GM23248 (cell line): ENCODE measurements around the gene TPMT. TPM values are rescaled to one million over a fixed set of nuclear protein-coding genes. Genes with fewer than 3 reads are reported as not detected.
A peak's percentile ranks its signal among the peaks of the same experiment; 100 is the strongest.
"Not testable (repeated sequence)": the region's sequence is repeated elsewhere in the genome, so short reads cannot be mapped to it uniquely, and the experiment has no call there.

ENCODE experiments used
- DNase-seq: peaks from one replicate; pipeline ENCODE4 v3.0.0-alpha.2; 2015
- H2AFZ ChIP-seq: fragments of 200-600 bp; sonication (generic); 2 replicates; pipeline ENCODE4 v1.6.1; 2016; ENCODE audit warnings: antibody characterized with exemption
- H3F3A ChIP-seq: fragments of 200-600 bp; sonication (generic); 2 replicates; pipeline ENCODE4 v1.6.1; 2016; ENCODE audit warnings: mild to moderate bottlenecking, antibody characterized with exemption, mixed run types; ENCODE audit not compliant: insufficient read depth
- H3K27ac ChIP-seq: fragments of 200-600 bp; sonication (generic); 2 replicates; pipeline ENCODE4 v1.5.1; 2016; ENCODE audit warnings: mild to moderate bottlenecking
- H3K27me3 ChIP-seq: fragments of 200-600 bp; sonication (generic); replicated peaks from 2 replicates; pipeline ENCODE4 v1.6.1; 2016; ENCODE audit warnings: mild to moderate bottlenecking; ENCODE audit not compliant: insufficient read depth
- H3K36me3 ChIP-seq: fragments of 200-600 bp; sonication (generic); 2 replicates; pipeline ENCODE4 v1.6.1; 2016; ENCODE audit warnings: low read depth, mild to moderate bottlenecking
- H3K4me1 ChIP-seq: fragments of 200-600 bp; sonication (generic); 2 replicates; pipeline ENCODE4 v1.6.1; 2016; ENCODE audit warnings: mild to moderate bottlenecking; ENCODE audit not compliant: insufficient read depth
- H3K4me2 ChIP-seq: fragments of 200-600 bp; sonication (generic); one replicate; pipeline ENCODE4 v1.6.1; 2016; ENCODE audit warnings: mild to moderate bottlenecking; ENCODE audit not compliant: unreplicated experiment
- H3K4me3 ChIP-seq: fragments of 200-600 bp; sonication (generic); 2 replicates; pipeline ENCODE4 v1.5.1; 2016; ENCODE audit warnings: mild to moderate bottlenecking
- H3K79me2 ChIP-seq: fragments of 200-600 bp; sonication (generic); 2 replicates; pipeline ENCODE4 v1.6.1; 2016; ENCODE audit warnings: mild to moderate bottlenecking; ENCODE audit not compliant: insufficient read depth
- H3K9ac ChIP-seq: fragments of 200-600 bp; sonication (generic); 2 replicates; pipeline ENCODE4 v1.6.1; 2016; ENCODE audit warnings: mild to moderate bottlenecking
- H3K9me2 ChIP-seq: fragments of 200-600 bp; sonication (generic); 2 replicates; pipeline ENCODE4 v1.6.1; 2016; ENCODE audit warnings: mixed run types, mild to moderate bottlenecking, moderate library complexity; ENCODE audit not compliant: insufficient read depth
- H3K9me3 ChIP-seq: fragments of 200-600 bp; sonication (generic); one replicate; pipeline ENCODE4 v1.6.1; 2017; ENCODE audit warnings: low read depth
- H4K20me1 ChIP-seq: fragments of 200-600 bp; sonication (generic); 2 replicates; pipeline ENCODE4 v1.6.0; 2016; ENCODE audit not compliant: insufficient read depth
- EZH2 ChIP-seq: fragments of 200-600 bp; sonication (generic); IDR thresholded peaks from 2 replicates; pipeline ENCODE4 v1.6.1; 2018; ENCODE audit warnings: antibody characterized with exemption, mild to moderate bottlenecking; ENCODE audit not compliant: insufficient read depth, poor library complexity, severe bottlenecking
- EZH2phosphoT487 ChIP-seq: fragments of 200-600 bp; sonication (generic); IDR thresholded peaks from 2 replicates; pipeline ENCODE4 v1.6.1; 2018; ENCODE audit warnings: antibody characterized with exemption, moderate library complexity, mild to moderate bottlenecking, low read depth; ENCODE audit not compliant: insufficient read depth
- WGBS, 2 experiments: methylation state at CpG; one replicate each; pipeline ENCODE4 v1.1.6; 2015 to 2017; ENCODE audit warnings: low lambda C conversion rate in 2 of 2, low coverage in 1 of 2; ENCODE audit errors: missing lambda C conversion rate in 2 of 2; 5-methylcytosine and 5-hydroxymethylcytosine counted together
- in situ Hi-C: fragments of 300-500 bp; cut with MboI; formaldehyde crosslinking; loops from 2 replicates; pipeline ENCODE4 v1.15.0; 2020
- polyA plus RNA-seq: library from polyadenylated mRNA; unstranded; fragments of >200 nt; fragmentation: Nextera tagmentation; extraction: Ambion mirVana; gene quantifications from 2 replicates; pipeline ENCODE4 v1.2.1, GENCODE V29; 2016
- total RNA-seq: library from RNA; depleted of rRNA; stranded (reverse); fragments of >200 nt; shearing (Covaris generic); gene quantifications from 2 replicates; pipeline ENCODE4 v1.2.3, GENCODE V29; 2014

TPMT gene
- total and polyA plus RNA-seq, 2 experiments from 2014 or later, result 22.6 TPM

GRCh38 chr6:18155150-18155863 lies 430 bp upstream of the TPMT start, which contains the start of gene KDM1B:
Gene KDM1B (plus strand): TSS chr6:18155422. CDS start chr6:18159896, 4,474 bp downstream.
- in situ Hi-C loops, result no loop called here
- Histone ChIP-seq H3K9me2 (no peaks in the 10 kb centered on the region), H3K4me1 (peaks cover 18% of the 10 kb centered on the region), H3F3A (peaks cover 13% of the 10 kb centered on the region; the same call in 1 of the 2 replicates), H3K4me2 (peak within 1 kb of the TSS; percentile 86), H3K27me3 (no peaks in the 10 kb centered on the region), H3K4me3 (peak within 1 kb of the TSS; percentile 99), H2AFZ (peak within 1 kb of the TSS; percentile 98), H3K36me3 (peaks cover 7% of the 10 kb centered on the region; the same call in 1 of the 2 replicates), H3K79me2 (peaks cover 25% of the 10 kb centered on the region), H4K20me1 (no peaks in the 10 kb centered on the region), H3K27ac (peak within 1 kb of the TSS; percentile 69), H3K9me3 (no peaks in the 10 kb centered on the region), H3K9ac (peak within 1 kb of the TSS; percentile 94)
- TF ChIP-seq EZH2phosphoT487, result no peak
- no peak for TF ChIP-seq EZH2
- WGBS, 2 experiments, result 1% methylated on average over 58 to 75 of the region's 87 CpGs
- peak; percentile 99 for DNase-seq

DNA sequence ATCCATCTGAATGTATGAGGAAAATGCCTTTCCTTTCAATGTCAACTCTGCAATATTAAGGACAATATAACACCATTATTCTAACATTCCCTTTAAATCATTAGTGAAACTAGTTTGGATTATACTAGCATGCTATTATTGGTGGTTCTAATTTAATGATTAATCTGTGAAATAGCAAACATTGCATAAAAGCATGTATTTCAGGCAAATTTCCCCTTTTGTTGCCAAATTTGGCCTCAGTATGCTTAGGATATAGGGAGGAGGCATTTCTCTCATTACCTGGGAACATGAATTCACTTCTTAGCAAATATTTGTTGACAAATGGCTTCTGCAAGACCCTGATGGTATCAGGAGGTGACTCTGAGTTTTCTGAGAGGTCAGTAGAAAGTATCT lies 1.6 kb downstream of the TPMT start:
- Histone ChIP-seq H3K4me2 (peak overlapping the region; percentile 81), H2AFZ (no peak overlapping the region), H3K27me3 (no peaks in the 10 kb centered on the region), H4K20me1 (no peaks in the 10 kb centered on the region), H3F3A (peaks cover 14% of the 10 kb centered on the region), H3K4me1 (peaks cover 26% of the 10 kb centered on the region), H3K36me3 (no peaks in the 10 kb centered on the region), H3K79me2 (peaks cover 25% of the 10 kb centered on the region), H3K9me2 (no peaks in the 10 kb centered on the region), H3K4me3 (peak overlapping the region; percentile 99), H3K9me3 (no peaks in the 10 kb centered on the region), H3K27ac (peak overlapping the region; percentile 42), H3K9ac (peak overlapping the region; percentile 94)
- no peak for TF ChIP-seq EZH2phosphoT487
- TF ChIP-seq EZH2, result no peak
- no peak for DNase-seq
- in situ Hi-C loops, result no loop called here

DNA sequence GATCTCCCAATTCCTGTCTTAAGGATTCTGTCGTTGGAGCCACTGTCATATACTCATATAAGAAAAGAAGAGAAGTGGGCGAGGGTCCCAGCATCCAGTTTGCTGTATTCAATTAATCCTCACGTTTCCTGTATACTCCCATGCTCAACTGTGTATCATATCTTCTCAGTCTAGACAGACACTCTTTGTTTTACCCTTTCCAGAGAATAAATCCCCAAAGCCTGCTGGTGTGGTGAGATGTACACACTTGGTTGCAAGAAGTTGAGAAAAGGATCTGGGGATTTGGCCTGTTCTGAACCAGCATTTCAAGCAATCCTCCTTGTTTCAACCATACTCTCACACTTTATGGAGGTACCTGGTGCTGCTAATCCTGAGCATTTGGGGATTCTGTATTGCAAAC lies 3.1 kb downstream of the TPMT start:
- no peak overlapping the region for H3K4me3 ChIP-seq

GRCh38 chr6:18151391-18151790 lies 3.5 kb downstream of the TPMT start:
- H3K79me2 ChIP-seq, result peaks cover 22% of the 10 kb centered on the region
- H3K9me2 ChIP-seq, H4K20me1 ChIP-seq, H3K9ac ChIP-seq, H3K4me3 ChIP-seq, H3K36me3 ChIP-seq, H3K4me2 ChIP-seq, H2AFZ ChIP-seq, in situ Hi-C loops, H3K9me3 ChIP-seq, H3K27me3 ChIP-seq, DNase-seq, H3K27ac ChIP-seq: not testable (repeated sequence)
- peaks cover 29% of the 10 kb centered on the region for H3F3A ChIP-seq
- H3K4me1 ChIP-seq, result peaks cover 43% of the 10 kb centered on the region
- WGBS, 2 experiments, result 83 to 84% methylated on average over 3 of the region's 3 CpGs

More for the DNA sequence above, 3.1 kb downstream of the TPMT start:
- no peaks in the 10 kb centered on the region for H3K36me3 ChIP-seq
- peaks cover 29% of the 10 kb centered on the region for H3F3A ChIP-seq
- H3K9me3 ChIP-seq, result no peaks in the 10 kb centered on the region
- H3K27ac ChIP-seq, result no peak overlapping the region
- TF ChIP-seq EZH2 (no peak), EZH2phosphoT487 (no peak)
- no peaks in the 10 kb centered on the region for H3K9me2 ChIP-seq
- H3K4me1 ChIP-seq, result peaks cover 39% of the 10 kb centered on the region
- in situ Hi-C loops, result no loop called here
- no peak overlapping the region for H2AFZ ChIP-seq
- WGBS, 2 experiments, result 61 to 63% methylated on average over 3 of the region's 3 CpGs
- H3K4me2 ChIP-seq, result no peak overlapping the region
- no peak for DNase-seq
- H3K9ac ChIP-seq, result no peak overlapping the region
- no peaks in the 10 kb centered on the region for H4K20me1 ChIP-seq
- peaks cover 25% of the 10 kb centered on the region for H3K79me2 ChIP-seq
- H3K27me3 ChIP-seq, result no peaks in the 10 kb centered on the region
